K562 (cell line): ENCODE results near the gene CLDN25. TPM values are rescaled to one million over a fixed set of nuclear protein-coding genes. Genes with fewer than 3 reads are reported as not detected.

Source experiments
- ATAC-seq: fragments of 200-7000 bp; cut with Tn5 transposase; 3 replicates; pipeline ENCODE4 v1.9.1; 2020; ENCODE audit warnings: moderate library complexity
- BruUV-seq: library from RNA; stranded (reverse); fragments of 400-500 nt; replicated peaks from 2 replicates; lab custom pipeline; 2021; lab: Mats Ljungman, UMichigan
- CTCF ChIA-PET: fragments of 300-600 bp; formaldehyde crosslinking; extraction: SDS; loops from one replicate; lab custom pipeline; 2021; ENCODE audit warnings: low intra/inter-chr PET ratio; lab: Yijun Ruan, JAX
- POLR2A ChIA-PET: fragments of 300-600, 350-650 bp; sonication (Branson Sonifier 250); formaldehyde crosslinking; extraction: SDS; loops from one replicate; lab custom pipeline; 2021; ENCODE audit warnings: antibody characterized with exemption, inconsistent platforms; lab: Yijun Ruan, JAX
- DNase-seq, 4 experiments: peaks; one replicate each; pipeline versions ENCODE4 v3.0.0 to v3.0.0-alpha.2; 2011 to 2018; ENCODE audit warnings: low spot score in 3 of 4, mixed read lengths in 3 of 4; ENCODE audit errors: extremely low read depth in 1 of 4
- FAIRE-seq: peaks from 2 replicates; lab custom pipeline; 2011; peaks lifted over from hg19 to GRCh38; lab: Jason Lieb, UNC
- H2AFZ ChIP-seq: 2 replicates; pipeline ENCODE4 v1.6.0; 2011; ENCODE audit warnings: low read depth, low read length, control low read depth, inconsistent platforms
- H3K27ac ChIP-seq: fragments of 200-600 bp; 3 replicates; pipeline ENCODE4 v1.8.0; 2011; ENCODE audit warnings: low read depth, mild to moderate bottlenecking, control low read depth, inconsistent platforms, low read length, moderate library complexity, mixed read lengths; ENCODE audit errors: extremely low read depth
- H3K27me3 ChIP-seq, 2 experiments: fragments of 300-600 bp in 1 of 2; 2 replicates in 1 of 2; 3 replicates in 1 of 2; pipeline versions ENCODE4 v1.6.0 to v1.8.0; 2011; ENCODE audit warnings: inconsistent platforms in 2 of 2, low read length in 2 of 2, mild to moderate bottlenecking in 1 of 2, mixed read lengths in 1 of 2, moderate library complexity in 1 of 2; ENCODE audit not compliant: control insufficient read depth in 2 of 2, insufficient read depth in 2 of 2
- H3K36me3 ChIP-seq: fragments of 300-600 bp; 3 replicates; pipeline ENCODE4 v1.8.0; 2011; ENCODE audit warnings: mild to moderate bottlenecking, low read length, inconsistent platforms; ENCODE audit not compliant: control insufficient read depth, insufficient read depth
- H3K4me1 ChIP-seq, 2 experiments: fragments of 200-600 bp in 1 of 2; replicated peaks in 1 of 2; 2 replicates in 1 of 2; 3 replicates in 1 of 2; pipeline versions ENCODE4 v1.5.1 to v1.8.0; 2011; ENCODE audit warnings: inconsistent platforms in 2 of 2, low read length in 2 of 2, mild to moderate bottlenecking in 1 of 2, mixed read lengths in 1 of 2, moderate library complexity in 1 of 2; ENCODE audit not compliant: control insufficient read depth in 2 of 2, insufficient read depth in 2 of 2
- H3K4me2 ChIP-seq: 2 replicates; pipeline ENCODE4 v1.6.1; 2011; ENCODE audit warnings: low read length, control low read depth, inconsistent platforms, mixed read lengths; ENCODE audit not compliant: insufficient read depth
- H3K4me3 ChIP-seq: fragments of 200-600 bp; sonication (generic), shearing (Covaris generic); 2 replicates; pipeline ENCODE4 v1.5.1; 2016; ENCODE audit warnings: control low read depth, inconsistent platforms
- H3K79me2 ChIP-seq: fragments of 200-600 bp; 3 replicates; pipeline ENCODE4 v1.8.0; 2011; ENCODE audit warnings: low read length, inconsistent platforms; ENCODE audit not compliant: control insufficient read depth, insufficient read depth
- H3K9ac ChIP-seq, 2 experiments: 2 replicates each; pipeline versions ENCODE4 v1.6.0 to v1.6.1; 2011; ENCODE audit warnings: low read depth in 2 of 2, low read length in 2 of 2, control low read depth in 1 of 2, inconsistent platforms in 1 of 2, mild to moderate bottlenecking in 1 of 2, mixed read lengths in 1 of 2; ENCODE audit not compliant: insufficient read depth in 1 of 2
- H3K9me1 ChIP-seq: one replicate; pipeline ENCODE4 v1.6.0; 2011; ENCODE audit warnings: inconsistent platforms, mild to moderate bottlenecking, low read length, moderate library complexity; ENCODE audit not compliant: control insufficient read depth, insufficient read depth
- H3K9me3 ChIP-seq: replicated peaks from 2 replicates; pipeline ENCODE4 v1.5.1; 2011; ENCODE audit warnings: low read depth, low read length, inconsistent platforms; ENCODE audit not compliant: control insufficient read depth, insufficient read depth
- H4K20me1 ChIP-seq: replicated peaks from 2 replicates; pipeline ENCODE4 v1.6.1; 2011; ENCODE audit warnings: low read length, inconsistent platforms, mixed read lengths; ENCODE audit not compliant: control insufficient read depth, insufficient read depth
- ETS2 ChIP-seq: IDR thresholded peaks from 2 replicates; pipeline ENCODE4 v1.6.1; 2016; ENCODE audit warnings: borderline replicate concordance, missing genetic modification characterization, mild to moderate bottlenecking, moderate library complexity, missing compliant biosample characterization; ENCODE audit not compliant: poor library complexity, severe bottlenecking
- FOS ChIP-seq: IDR thresholded peaks from 3 replicates; pipeline ENCODE4 v1.6.1; 2011; ENCODE audit not compliant: insufficient read length; ENCODE audit errors: extremely low read depth
- HEY1 ChIP-seq: fragments of 250-450 bp; sonication (Bioruptor Pico); IDR thresholded peaks from 2 replicates; pipeline ENCODE4 v1.5.0; 2020; ENCODE audit warnings: mild to moderate bottlenecking, moderate library complexity, borderline replicate concordance
- MXI1 ChIP-seq: IDR thresholded peaks from 2 replicates; pipeline ENCODE4 v1.6.1; 2011; ENCODE audit warnings: low read depth, mild to moderate bottlenecking, improper control_type of control experiment, low read length
- NFIC ChIP-seq: fragments of 450-650 bp; IDR thresholded peaks from 2 replicates; pipeline ENCODE4 v1.6.1; 2017; ENCODE audit warnings: mild to moderate bottlenecking, inconsistent platforms
- PHF21A ChIP-seq: fragments of 450-650 bp; IDR thresholded peaks from 2 replicates; pipeline ENCODE4 v1.6.1; 2017; ENCODE audit warnings: low read depth, borderline replicate concordance
- WGBS: fragments of 100-300 bp; shearing (Covaris generic); methylation state at CpG from one replicate; pipeline ENCODE4 v1.1.6; 2016; ENCODE audit warnings: low coverage, mixed read lengths; ENCODE audit not compliant: insufficient coverage; ENCODE audit errors: missing lambda C conversion rate; 5-methylcytosine and 5-hydroxymethylcytosine counted together
- in situ Hi-C: fragments of 300-500 bp; cut with MboI; formaldehyde crosslinking; loops from 4 replicates; pipeline ENCODE4 v1.15.0; 2018; ENCODE audit warnings: inconsistent platforms, mixed read lengths
- intact Hi-C: fragments of 100-400 bp; cut with micrococcal nuclease; formaldehyde crosslinking; loops from 2 replicates; pipeline ENCODE4 v1.14.2; 2022
- polyA plus RNA-seq, 8 experiments: library from polyadenylated mRNA; depleted of rRNA in 4 of 8; stranded (reverse) in 5 of 8; unstranded in 3 of 8; fragments of >200 nt; fragmentation: Nextera tagmentation in 2 of 8; fragmentation: Illumina TruSeq in 1 of 8; extraction: Ambion mirVana in 2 of 8; extraction: Trizol in 1 of 8; gene quantifications; 2 replicates each; pipeline versions ENCODE4 v1.2.1 to v1.2.3, GENCODE V29; 2011 to 2014; ENCODE audit warnings: inconsistent platforms in 1 of 8, missing spikeins in 1 of 8
- total RNA-seq, 7 experiments: library from RNA; depleted of rRNA in 6 of 7; stranded (reverse); fragments of >200 nt in 6 of 7; fragmentation: Illumina TruSeq in 2 of 7; extraction: Trizol in 2 of 7; gene quantifications; 2 replicates each; pipeline versions ENCODE4 v1.2.1 to v1.2.3, GENCODE V29; 2011 to 2021; ENCODE audit warnings: low replicate concordance in 1 of 7
- TF ChIP-seq, protein P1 (sequence below), 2 experiments: fragments of 450-650 bp in 1 of 2; sonication (generic) in 1 of 2; formaldehyde crosslinking in 1 of 2; IDR thresholded peaks in 1 of 2; conservative IDR thresholded peaks in 1 of 2; 2 replicates each; pipeline versions ENCODE4 v1.6.1 to v1.8.1; 2016 to 2023; ENCODE audit warnings: mild to moderate bottlenecking in 2 of 2, moderate library complexity in 2 of 2, inconsistent platforms in 1 of 2, missing genetic modification reagents in 1 of 2
- TF ChIP-seq, protein P2 (sequence below): fragments of 450-650 bp; formaldehyde crosslinking; IDR thresholded peaks from 2 replicates; pipeline ENCODE4 v1.4.0; 2020; ENCODE audit warnings: mild to moderate bottlenecking, moderate library complexity
- TF ChIP-seq, protein P3 (sequence below): fragments of 450-650 bp; IDR thresholded peaks from 2 replicates; pipeline ENCODE4 v1.6.1; 2016

CLDN25 gene
- total and polyA plus RNA-seq, 9 of the 15 experiments (the other 6 are each of a cell fraction or from before 2014, with no cell fraction given) = not detected

DNA sequence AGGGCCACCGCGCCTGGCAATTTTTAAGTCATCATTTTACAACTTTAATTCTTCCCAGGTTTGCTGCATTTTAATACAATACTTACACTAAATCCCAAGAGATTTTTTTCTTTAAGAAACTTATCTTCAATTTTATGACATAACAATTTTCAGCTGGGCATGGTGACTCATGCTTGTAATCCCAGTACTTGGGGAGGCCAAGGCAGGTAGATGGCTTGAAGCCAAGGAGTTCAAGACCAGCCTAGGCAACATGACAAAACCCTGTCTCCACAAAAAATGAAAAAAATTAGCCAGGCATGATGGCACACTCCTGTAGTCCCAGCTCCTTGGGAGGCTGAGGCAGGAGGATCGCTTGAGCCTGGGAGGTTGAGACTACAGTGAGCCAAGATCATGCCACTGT, 38.8 kb downstream of the CLDN25 start:
- ChIA-PET POLR2A (no interaction called here), CTCF (no interaction called here)
- ATAC-seq (no peak), FAIRE-seq (no peak), DNase-seq (peak in 1 of 4 experiments; percentile 5)
- no peak overlapping the region for H2AFZ ChIP-seq
- H3K27ac ChIP-seq = no peak overlapping the region
- H3K9me1 ChIP-seq = no peaks in the 10 kb centered on the region
- no peaks in the 10 kb centered on the region for H3K4me1 ChIP-seq
- no peaks in the 10 kb centered on the region for H3K27me3 ChIP-seq
- peaks cover 25% of the 10 kb centered on the region; the same call in 2 of the 3 replicates for H3K36me3 ChIP-seq
- no peaks in the 10 kb centered on the region for H4K20me1 ChIP-seq
- no TSS peak for BruUV-seq
- H3K9ac ChIP-seq = no peak overlapping the region
- TF ChIP-seq, protein P1, sequence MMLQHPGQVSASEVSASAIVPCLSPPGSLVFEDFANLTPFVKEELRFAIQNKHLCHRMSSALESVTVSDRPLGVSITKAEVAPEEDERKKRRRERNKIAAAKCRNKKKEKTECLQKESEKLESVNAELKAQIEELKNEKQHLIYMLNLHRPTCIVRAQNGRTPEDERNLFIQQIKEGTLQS (IDR thresholded peaks at IDR 0.05) = peak; percentile 32; the same call in 1 of the 2 replicates
- TF ChIP-seq, protein P1 (CRISPR knock-in tag; conservative IDR thresholded peaks at IDR 0.05) = no peak
- TF ChIP-seq NFIC (peak; percentile 39; the same call in 1 of the 2 replicates), ETS2 (tag) (no peak), PHF21A (no peak)
- H3K4me2 ChIP-seq = no peak overlapping the region
- 87% methylated on average over 3 of the region's 3 CpGs for WGBS
- H3K9me3 ChIP-seq = no peaks in the 10 kb centered on the region
- no peak overlapping the region for H3K4me3 ChIP-seq
- intact Hi-C loops (no loop called here), in situ Hi-C loops (no loop called here)
- no peaks in the 10 kb centered on the region for H3K79me2 ChIP-seq

DNA sequence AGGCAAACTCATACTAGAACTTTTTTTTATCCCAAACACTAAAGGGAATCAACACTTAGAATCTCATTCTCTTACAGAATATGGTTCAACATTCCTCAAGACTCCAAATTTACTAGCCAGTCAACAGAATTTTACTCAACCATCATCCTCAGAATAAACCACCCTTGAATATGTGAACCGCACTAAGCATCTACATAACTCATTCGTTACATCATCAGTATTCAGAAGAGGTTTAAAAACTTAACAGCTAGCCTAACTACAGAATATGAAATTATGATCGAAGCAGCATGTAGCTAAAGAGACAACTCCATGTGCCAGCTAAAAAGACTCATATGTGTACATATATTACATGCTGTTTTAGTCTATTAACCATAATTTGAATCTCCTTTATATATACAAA, 47.9 kb downstream of the CLDN25 start:
- Histone ChIP-seq H2AFZ (no peak overlapping the region), H3K9me1 (no peaks in the 10 kb centered on the region), H3K9ac (no peak overlapping the region), H3K27ac (no peak overlapping the region), H4K20me1 (no peaks in the 10 kb centered on the region), H3K27me3 (no peaks in the 10 kb centered on the region), H3K4me2 (no peak overlapping the region), H3K4me1 (no peaks in the 10 kb centered on the region), H3K9me3 (no peaks in the 10 kb centered on the region), H3K36me3 (peaks cover 33% of the 10 kb centered on the region), H3K4me3 (no peak overlapping the region), H3K79me2 (no peaks in the 10 kb centered on the region)
- peak; percentile 6 for FAIRE-seq
- ATAC-seq = no peak
- POLR2A ChIA-PET = no interaction called here
- CTCF ChIA-PET = no interaction called here
- DNase-seq = no peak
- in situ Hi-C loops (no loop called here), intact Hi-C loops (no loop called here)
- BruUV-seq = no TSS peak
- WGBS = 80% methylated on average over 3 of the region's 3 CpGs
- TF ChIP-seq, protein P2, sequence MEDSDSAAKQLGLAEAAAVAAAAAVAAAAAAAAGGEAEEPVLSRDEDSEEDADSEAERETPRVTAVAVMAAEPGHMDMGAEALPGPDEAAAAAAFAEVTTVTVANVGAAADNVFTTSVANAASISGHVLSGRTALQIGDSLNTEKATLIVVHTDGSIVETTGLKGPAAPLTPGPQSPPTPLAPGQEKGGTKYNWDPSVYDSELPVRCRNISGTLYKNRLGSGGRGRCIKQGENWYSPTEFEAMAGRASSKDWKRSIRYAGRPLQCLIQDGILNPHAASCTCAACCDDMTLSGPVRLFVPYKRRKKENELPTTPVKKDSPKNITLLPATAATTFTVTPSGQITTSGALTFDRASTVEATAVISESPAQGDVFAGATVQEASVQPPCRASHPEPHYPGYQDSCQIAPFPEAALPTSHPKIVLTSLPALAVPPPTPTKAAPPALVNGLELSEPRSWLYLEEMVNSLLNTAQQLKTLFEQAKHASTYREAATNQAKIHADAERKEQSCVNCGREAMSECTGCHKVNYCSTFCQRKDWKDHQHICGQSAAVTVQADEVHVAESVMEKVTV (CRISPR knock-in tag) = no peak
- TF ChIP-seq, protein P3, sequence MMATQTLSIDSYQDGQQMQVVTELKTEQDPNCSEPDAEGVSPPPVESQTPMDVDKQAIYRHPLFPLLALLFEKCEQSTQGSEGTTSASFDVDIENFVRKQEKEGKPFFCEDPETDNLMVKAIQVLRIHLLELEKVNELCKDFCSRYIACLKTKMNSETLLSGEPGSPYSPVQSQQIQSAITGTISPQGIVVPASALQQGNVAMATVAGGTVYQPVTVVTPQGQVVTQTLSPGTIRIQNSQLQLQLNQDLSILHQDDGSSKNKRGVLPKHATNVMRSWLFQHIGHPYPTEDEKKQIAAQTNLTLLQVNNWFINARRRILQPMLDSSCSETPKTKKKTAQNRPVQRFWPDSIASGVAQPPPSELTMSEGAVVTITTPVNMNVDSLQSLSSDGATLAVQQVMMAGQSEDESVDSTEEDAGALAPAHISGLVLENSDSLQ = no peak
- TF ChIP-seq FOS (no peak), MXI1 (no peak), HEY1 (CRISPR knock-in tag) (no peak)
